Hippocampal formation (tissue), 2 donors: ENCODE results near the gene DDIT4.
"Not testable (repeated sequence)": the region's sequence is repeated elsewhere in the genome, so short reads cannot be mapped to it uniquely, and the experiment has no call there.

Experiments used
- DNase-seq, 2 donors: peaks; one replicate each; lab custom pipeline; 2025; lab: John Stamatoyannopoulos, UW

Gene DDIT4

DNA sequence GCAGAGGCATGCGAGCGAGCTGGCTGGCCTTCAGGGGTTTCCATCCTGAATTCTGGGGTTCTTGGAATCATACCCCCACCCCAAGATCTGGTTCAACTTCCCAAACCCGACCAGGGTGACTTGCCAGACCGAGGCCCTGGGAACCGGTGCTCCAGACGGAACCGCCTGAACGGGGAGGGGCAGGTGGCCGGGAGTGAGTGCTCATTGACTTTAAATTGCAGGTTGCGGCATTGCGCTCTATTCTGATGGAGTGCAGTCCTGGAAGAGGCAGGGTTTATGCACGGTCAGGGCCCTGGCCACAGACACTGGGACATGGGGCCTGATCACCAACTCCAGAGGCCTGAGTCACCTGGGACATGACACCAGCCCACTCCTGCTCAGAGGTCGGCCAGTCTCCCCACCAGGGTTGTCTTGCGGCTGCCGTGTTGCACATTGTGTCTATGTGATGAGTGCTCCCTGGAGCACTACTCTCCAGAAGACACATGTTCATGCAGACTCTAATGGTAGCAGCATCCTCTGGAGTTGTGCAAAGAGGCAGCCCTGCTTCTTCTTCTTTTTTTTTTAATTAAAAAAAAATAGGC lies 5.8 kb upstream of the DDIT4 start:
- DNase-seq: no peak

DNA sequence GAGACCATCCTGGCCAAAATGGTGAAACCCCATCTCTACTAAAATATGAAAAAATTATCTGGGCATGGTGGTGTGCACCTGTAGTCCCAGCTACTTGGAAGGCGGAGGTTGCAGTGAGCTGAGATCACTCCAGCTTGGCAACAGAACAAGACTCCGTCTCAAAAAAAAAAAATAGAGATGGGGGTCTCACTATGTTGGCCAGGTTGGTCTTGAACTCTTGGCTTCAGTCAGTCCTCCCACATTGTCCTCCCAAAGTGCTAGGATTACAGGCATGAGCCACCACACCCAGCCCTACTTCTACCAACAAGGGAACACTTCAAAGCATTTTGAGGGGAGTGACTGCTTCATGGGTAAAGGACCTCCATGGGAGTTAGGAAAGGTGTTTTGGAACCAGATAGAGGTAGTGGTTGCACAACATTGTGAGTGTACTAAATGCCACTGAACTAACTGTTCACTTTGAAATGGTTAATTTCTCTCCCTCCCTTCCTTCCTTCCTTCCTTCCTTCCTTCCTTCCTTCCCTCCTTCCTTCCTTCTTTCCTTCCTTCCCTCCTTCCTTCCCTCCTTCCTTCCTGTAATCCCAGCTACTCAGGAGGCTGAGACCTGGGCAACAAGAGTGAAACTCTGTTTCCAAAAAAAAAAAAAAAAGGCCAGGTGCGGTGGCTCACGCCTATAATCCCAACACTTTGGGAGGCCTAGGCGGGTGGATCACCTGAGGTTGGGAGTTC lies 5.1 kb upstream of the DDIT4 start:
- DNase-seq: not testable (repeated sequence)

DNA sequence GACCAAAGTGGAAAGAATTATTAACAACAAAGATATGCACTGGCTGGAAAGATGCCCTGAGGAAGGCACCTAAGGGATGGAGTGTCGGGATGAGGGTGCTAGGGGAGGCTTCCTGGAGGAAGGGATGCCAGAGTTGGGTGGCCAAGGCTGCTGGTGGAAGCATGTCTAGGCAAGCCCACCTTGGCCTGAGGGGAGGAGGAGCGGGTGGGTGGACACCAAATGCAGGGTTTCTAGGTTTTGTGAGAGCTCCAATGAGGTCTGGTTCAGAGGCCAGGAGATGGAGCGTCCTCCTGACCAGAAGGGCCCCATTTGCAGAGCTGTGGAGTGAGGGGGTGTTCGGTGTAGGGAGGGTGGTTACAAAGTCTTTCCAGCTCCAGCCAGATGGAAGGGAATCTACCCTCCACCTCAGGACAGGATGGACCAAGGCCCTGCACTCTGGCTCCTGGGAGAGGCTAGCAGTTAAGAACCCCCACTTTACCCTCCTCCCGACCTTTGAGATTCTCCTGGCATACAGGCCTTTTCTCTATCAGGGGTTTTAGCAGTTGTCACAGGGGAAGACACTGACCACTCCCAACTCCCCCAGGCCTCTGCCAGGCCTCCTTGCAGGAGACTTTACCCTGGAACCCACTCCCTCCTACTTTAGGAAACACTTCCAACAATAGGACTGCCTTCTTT lies 3.0 kb upstream of the DDIT4 start:
- no peak for DNase-seq

DNA sequence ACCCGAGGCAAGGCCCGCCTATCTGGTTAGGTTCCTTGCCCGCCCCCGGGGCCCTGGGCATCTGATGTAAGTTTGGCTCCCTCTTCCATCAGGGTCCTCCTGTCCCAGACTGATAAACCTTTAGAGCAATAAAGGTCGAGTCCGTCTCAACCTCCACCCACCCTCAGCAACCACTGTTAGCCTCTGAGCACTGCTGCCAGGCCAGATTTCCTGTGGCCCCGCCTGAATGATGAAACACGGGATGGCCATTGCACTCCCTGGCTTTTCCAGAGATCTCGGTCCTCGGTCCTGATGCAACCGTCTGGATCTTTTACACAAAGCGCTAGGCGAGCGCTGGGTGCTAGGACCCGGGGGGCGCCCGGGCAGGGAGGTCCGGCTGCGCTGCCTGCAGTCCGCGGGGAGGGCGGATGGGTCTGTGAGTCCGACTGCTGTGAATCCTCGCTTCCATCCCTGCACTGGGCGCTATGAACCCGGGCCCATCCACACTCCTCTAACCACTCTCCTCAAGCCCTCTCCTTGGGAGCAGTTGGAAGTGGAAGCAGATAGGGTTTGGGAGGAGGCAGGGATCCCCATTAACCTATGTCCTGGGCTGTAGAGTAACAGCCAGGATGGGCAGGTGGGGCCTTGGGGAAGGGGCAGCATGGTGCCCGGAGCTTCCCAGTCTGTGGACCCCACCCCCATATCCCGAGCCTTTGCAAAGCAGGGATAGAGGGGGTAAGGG lies 875 bp upstream of the DDIT4 start:
- DNase-seq: peak; percentile 87 to 92

DNA sequence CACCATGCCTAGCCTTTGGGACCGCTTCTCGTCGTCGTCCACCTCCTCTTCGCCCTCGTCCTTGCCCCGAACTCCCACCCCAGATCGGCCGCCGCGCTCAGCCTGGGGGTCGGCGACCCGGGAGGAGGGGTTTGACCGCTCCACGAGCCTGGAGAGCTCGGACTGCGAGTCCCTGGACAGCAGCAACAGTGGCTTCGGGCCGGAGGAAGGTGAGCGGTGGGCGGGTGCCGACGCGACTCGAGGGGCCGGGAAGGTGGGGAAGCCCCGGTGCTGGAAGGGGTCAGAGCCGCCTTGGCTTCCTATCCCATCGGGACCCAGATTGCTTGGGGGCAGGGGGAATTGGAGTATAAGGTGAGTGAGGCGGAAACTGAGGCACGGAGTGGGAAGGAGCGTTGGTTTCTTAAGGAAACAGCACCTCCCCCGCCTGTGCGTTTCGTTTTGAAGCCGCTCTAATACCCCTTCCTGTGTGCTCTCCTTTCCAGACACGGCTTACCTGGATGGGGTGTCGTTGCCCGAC lies 547 bp downstream of the DDIT4 start:
- DNase-seq: peak in 1 of 2 donors; percentile 68

DNA sequence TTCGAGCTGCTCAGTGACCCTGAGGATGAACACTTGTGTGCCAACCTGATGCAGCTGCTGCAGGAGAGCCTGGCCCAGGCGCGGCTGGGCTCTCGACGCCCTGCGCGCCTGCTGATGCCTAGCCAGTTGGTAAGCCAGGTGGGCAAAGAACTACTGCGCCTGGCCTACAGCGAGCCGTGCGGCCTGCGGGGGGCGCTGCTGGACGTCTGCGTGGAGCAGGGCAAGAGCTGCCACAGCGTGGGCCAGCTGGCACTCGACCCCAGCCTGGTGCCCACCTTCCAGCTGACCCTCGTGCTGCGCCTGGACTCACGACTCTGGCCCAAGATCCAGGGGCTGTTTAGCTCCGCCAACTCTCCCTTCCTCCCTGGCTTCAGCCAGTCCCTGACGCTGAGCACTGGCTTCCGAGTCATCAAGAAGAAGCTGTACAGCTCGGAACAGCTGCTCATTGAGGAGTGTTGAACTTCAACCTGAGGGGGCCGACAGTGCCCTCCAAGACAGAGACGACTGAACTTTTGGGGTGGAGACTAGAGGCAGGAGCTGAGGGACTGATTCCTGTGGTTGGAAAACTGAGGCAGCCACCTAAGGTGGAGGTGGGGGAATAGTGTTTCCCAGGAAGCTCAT lies 1.1 kb downstream of the DDIT4 start:
- peak in 1 of 2 donors; percentile 64 for DNase-seq

DNA sequence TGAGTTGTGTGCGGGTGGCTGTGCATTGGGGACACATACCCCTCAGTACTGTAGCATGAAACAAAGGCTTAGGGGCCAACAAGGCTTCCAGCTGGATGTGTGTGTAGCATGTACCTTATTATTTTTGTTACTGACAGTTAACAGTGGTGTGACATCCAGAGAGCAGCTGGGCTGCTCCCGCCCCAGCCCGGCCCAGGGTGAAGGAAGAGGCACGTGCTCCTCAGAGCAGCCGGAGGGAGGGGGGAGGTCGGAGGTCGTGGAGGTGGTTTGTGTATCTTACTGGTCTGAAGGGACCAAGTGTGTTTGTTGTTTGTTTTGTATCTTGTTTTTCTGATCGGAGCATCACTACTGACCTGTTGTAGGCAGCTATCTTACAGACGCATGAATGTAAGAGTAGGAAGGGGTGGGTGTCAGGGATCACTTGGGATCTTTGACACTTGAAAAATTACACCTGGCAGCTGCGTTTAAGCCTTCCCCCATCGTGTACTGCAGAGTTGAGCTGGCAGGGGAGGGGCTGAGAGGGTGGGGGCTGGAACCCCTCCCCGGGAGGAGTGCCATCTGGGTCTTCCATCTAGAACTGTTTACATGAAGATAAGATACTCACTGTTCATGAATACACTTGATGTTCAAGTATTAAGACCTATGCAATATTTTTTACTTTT lies 1.8 kb downstream of the DDIT4 start:
- no peak for DNase-seq

DNA sequence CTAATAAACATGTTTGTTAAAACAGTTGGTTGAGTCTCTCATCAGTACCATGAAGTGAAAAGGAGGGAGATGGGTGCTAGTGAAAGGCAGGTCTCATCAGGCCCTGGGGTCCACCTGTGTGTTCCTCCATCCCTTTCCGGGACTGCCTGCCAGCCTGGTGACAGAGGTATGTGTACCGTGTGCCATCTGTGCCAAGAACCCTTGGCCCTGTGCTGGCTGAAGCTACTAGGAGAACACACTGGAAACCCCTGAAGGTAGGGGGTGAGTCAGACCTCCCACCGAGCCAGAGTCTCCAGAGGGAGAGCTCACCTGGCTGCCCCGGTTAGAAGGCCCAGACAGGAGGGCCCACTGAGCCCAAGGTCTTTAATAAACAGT lies 2.3 kb downstream of the DDIT4 start:
- no peak for DNase-seq

DNA sequence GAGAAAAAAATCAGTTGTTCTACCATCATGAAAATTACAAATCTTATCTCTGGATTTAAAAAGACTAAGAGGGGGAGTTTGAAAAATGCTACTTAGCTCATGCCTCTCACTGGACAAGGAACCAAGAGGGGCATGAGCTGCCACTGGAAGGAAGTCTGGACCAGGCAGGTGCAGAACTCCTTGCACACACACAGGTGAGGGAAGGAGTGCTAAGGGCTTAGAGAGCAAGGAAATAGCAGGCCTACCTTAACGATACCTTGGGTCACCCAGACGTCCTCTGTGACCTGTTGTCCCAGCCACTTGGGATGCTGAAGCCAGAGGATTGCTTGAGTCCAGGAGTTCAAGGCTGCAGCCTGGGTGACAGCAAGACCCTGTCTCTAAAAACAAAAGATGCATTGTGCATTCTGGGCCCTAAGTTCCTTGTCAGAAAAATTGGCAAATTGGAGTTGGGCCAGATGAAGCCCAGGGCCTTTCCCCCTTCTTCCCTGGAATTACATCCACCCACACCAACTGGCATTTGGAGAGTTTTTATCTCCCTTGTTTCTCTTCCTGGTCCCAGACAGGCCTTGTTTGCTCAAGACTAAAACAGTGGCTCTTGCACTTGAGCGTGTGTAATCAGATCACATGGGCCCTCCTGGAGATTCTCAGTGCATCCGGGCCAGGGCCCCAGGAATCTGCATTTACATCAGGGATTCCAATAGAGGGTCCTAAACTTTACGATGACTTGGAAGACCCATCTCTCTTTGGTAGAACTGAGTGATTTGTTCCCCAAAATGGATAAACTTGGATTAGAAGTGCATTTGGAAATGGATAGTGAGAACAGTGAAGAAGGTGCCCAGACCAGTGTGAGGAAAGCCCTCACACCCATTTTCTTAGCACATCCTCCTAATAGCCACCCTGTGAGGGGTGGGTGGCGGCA lies 3.0 kb downstream of the DDIT4 start:
- DNase-seq: no peak

DNA sequence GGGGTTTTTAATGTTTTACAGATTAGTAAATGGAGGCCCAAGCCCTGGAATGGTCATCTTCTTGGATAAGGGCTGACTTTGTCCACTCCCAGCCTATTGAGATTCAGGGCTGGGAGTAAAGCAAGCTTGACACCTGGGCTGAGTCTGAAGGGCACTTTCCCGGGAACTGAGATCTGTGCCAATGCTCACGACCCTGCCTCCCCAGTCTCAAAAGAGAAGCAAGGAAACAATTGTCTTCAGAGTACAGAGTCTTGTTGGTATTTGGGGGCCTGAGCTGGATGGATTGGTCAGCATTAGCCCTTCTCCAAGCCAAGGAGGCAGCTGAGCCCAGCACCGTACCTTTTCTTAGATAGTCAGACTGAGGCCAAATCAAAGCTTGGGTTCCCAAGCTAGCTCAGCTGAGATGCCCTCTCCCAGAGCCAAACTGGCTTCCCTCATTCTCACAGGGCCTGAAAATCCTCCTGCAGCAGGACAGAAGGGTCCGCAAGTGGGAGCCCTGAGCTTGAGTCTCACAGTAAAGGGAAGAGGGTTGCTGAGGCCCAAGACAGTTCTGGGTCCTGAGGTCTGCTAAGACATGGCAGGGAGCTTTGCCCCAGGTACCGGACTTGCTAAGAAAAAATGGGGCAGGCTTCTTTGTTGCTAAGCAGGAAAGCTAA lies 3.7 kb downstream of the DDIT4 start:
- no peak for DNase-seq

DNA sequence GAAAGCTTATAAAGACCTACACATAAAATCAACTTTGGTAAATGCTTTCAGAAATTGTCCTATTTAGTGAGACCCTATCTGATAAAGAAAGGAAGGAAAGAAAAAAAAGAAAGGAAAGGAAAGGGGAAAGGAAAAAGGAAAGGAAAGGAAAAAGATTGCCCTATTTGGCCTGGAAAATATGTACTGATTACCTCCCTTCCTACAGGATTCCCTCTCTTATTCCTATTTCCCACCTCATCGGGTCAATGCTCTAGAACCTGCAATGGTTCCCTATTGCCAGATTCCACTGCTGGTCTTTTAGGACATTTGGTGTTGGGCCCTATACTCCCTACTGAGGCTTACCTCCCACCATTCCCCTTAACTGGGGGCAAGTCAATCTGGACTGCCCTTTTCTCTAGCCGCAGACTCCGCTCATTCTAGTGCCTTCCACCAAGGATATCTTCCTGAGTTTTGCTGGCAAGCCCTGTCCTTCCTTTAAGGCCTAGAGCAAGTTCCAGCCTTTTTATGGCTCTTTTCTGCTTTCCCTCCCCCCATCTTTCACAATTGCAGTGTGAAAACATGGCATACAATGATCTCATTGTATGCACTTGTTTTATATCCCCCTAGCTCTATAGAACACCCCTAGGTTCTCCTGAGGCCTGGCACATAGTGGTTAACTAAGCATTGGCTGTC lies 4.4 kb downstream of the DDIT4 start:
- DNase-seq: no peak

DNA sequence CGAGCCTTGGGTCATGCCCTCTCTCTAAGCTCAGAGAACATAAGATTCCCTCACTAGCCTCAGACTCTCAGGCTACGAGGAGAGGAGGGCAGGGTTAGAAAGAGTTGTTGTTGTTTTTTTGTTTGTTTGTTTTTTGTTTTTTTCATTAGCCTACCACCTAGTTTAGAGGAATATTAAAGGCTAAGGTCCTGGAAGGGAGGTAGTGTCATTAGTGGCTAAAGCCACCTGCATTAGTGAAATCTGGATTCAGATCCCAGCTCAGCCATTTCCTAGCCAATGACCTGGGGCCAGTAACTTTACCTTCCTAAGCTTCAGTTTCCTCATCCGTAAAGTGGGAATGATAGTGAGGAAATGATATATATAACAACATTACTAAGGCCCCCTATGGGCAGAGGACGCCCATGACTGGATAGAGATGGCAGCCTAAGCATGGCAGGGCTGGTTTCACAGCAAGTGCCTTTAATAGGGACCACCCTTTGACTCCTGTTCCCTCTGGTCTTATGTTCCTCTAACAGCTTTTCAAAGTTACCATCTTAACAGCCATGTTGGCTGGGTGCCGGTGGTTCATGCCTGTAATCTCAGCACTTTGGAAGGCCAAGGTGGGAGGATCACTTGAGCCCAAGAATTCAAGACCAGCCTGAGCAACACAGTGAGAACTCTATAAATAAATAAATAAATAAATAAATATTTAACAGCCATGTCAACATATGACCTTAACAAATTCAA lies 5.1 kb downstream of the DDIT4 start:
- DNase-seq: no peak

DNA sequence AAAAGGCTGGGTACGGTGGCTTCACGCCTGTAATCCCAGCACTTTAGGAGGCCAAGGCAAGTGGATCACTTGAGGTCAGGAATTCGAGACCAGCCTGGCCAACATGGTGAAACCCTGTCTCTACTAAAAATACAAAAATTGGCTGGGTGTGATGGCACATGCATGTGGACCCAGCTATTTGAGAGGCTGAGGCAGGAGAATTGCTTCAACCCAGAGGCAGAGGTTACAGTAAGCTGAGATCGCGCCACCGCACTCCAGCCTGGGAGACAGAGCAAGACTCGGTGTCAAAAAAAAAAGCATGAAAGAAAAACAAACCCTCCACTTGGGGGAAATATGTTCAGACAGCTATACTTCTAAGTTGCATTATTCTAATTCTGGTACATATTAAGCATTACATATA lies 5.9 kb downstream of the DDIT4 start:
- not testable (repeated sequence) for DNase-seq

DNA sequence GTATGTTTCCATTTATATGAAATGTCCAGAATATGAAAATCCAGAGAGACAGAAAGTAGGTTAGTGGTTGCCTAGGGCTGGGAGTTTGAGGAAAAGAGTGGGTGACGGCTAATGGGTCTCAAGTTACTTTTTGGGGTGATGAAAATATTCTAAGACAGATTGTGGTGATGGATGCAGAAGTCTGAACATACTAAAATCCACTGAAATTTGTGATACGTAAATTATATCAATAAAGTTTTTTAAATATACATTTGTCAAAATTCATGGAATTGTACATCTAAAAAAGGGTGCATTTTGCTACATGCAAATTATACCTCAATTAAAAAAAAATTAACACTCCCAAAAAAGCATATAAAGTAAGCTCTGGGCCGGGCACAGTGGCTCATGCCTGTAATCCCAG lies 9.4 kb downstream of the DDIT4 start:
- no peak for DNase-seq

DNA sequence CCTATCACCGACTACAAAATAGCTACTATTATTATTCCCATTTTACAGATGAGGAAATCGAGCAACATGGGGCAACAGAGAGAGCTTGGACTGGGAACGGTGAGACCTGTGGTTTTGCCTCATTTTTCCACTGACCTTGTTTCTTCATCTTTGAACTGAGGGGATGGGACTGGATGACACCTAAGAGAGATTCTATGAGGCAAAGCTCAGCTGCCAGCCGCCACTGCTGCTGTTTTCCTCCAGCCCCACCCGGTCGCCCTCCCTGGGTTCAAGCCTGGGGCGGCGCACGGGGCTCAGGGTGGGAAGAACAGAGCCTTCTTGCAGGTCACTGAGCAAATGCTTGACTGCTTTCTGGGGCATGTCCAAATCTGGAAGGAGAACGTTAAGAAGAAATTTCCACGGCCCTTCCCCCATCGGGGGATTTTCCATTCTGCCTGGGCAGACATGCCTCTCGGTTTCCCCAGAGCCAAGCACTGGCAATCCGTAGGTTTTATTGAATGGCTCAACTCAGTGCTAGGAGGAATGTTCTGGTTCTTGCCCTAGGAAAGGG lies 12.3 kb downstream of the DDIT4 start:
- no peak for DNase-seq

DNA sequence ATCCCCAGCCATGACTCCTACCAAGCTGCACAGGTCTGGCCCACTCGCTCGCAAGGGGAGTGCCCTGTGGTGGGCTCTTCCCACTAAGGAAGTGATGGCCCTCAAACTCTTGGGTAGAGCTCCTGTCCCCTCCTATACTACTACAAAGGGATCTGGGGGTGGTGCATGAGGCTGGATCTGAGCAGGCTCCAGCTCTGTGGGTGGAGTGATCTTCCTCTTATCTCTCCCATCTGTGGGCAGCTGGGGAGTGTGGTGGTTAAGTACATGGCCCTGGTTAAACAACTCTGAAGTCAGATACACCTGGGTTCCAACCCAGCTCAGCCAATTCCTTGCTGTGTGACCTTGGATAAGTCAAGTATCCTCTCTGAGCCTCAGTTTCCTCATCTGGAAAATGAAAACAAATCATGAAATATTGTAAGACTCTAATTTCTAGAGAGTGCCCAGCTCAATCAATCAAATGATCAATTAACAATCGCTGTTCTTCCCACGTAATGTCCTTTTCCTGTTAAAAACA lies 17.4 kb downstream of the DDIT4 start:
- DNase-seq: no peak

DNA sequence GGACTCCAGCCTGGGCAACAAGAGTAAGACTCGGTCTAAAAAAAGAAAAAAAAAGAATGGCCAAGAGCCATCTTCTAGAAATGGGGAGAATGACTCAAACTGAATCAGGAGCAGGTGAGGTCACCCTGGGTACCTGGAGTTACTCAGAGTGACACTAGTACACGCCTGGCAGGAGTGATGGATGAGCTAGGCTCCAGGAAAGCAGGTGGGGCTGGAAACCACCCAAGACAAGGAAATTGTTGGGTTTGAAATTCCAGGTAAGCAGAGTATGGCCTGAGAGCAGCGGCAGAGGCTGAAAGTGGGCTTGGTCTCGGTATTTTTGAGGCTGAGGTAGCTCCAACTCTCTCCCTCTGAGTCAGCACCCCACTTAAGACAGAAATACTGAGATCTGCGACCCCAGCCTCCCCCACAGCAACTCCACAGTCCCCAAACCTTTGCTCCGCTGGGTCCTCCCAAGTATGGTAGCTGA lies 18.5 kb downstream of the DDIT4 start:
- no peak for DNase-seq

DNA sequence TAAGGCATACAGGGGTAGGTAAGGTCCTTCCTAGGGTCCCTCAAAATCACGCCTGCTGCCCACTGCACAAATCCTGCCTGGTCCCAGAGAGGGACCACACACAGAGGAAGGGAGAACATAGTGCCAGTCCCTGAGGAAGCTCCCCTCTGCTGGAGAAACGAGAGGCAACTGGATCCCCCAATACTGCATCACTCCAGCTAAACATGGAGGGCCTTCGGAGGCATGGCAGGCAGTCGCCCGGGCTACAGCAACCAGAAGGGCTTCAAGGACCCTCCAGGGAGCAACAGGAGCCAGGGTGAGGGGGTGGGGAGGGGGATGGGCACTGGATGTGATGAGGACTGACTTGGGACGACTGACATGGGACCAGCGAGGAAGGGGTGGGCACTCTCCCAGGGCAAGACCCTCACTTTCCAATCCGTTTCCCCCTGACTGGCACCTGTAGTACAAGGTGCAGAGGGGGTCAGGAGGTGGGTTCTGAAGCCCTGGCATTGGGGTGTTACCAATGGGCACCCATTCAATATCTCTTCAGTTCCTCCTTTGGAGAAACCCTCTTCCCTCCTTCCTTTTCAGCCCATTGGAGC lies 21.7 kb downstream of the DDIT4 start:
- no peak for DNase-seq
